NCI-H1694 (cell line): ENCODE data around the gene CCDC73.

Experiments
- DNase-seq: peaks from one replicate; lab custom pipeline; 2025; lab: John Stamatoyannopoulos, UW

CCDC73 gene

DNA sequence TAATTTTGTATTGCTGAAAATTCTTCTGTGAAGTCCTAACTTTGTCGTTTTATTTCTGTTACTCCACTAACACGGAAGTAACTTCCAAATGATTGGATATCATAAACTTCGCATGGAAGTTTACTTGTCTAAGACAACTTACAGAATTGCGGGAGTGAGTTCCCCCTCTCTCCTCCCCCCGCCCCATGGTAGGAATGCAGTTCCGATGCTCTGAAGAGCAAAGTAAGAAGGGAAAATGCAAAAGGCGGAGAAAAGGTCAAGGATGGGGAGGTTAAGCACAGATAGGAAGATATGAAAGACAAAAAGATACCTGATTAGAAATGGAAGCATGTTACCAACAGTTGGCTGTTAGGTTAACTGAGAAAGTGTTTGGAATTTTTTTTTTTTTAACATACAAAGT lies 209.5 kb downstream of the CCDC73 start:
- DNase-seq, result no peak

DNA sequence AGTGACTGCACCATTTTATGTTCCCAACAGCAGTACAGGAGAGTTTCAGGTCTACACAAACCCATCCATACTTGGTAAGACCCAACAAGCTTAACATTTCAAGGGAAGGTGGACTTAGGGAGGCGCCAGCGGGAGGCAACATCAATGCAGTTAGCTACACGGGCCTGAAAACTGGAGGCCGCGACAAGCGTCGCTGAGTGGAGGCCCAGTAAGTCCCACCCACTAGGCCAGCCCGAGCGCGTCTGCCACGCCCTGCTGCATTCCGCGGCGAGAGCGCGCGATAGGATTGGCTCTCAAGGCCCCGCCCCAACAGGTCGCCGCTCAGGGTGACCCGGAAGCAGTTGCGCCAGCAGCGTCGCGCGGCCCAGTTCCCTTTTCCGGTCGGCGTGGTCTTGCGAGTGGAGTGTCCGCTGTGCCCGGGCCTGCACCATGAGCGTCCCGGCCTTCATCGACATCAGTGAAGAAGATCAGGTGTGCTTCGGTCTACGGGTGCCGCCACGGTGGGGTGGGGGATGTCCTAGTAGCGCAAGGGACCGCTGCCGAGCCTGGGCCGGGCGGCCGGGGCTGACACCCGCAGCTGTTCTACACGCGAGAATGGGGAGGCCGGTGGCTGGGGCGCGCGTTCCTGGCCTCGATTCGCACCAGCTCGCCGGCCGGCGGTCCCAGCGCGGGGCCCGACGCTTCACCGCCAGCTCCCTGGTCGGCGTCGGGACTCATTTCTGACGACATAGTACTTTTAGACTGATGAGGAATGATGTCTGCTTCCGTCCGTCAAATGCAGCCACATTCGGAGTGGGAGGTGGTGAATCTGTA lies 210.8 kb downstream of the CCDC73 start, which contains the start of gene EIF3M:
Gene EIF3M, plus strand, starts transcription at position 373 of the 813 bp plus-strand sequence. Its CDS starts 57 bp downstream, at position 430.
- DNase-seq, result peak; percentile 90

GRCh38 chr11:32581556-32581955 lies 212.9 kb downstream of the CCDC73 start:
- DNase-seq, result no peak

DNA sequence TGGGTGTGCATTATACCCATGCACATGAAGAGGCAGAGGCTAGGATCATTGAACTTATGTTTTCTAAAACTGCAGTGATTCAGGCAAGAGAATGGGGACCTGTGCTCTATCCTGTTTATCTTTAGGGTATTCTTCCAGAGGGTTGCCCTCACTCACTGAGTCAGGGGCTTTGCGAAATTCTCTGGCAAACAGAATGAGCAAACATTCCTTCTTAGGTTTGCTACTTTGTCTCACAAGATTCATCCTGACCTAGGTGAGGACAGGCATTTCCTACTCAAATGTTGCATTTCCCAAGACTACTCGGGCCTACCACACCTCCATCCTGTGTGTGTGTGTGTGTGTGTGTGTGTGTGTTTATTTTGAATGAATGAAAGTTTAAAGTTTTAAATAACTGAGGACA lies 213.5 kb downstream of the CCDC73 start:
- DNase-seq, result no peak

DNA sequence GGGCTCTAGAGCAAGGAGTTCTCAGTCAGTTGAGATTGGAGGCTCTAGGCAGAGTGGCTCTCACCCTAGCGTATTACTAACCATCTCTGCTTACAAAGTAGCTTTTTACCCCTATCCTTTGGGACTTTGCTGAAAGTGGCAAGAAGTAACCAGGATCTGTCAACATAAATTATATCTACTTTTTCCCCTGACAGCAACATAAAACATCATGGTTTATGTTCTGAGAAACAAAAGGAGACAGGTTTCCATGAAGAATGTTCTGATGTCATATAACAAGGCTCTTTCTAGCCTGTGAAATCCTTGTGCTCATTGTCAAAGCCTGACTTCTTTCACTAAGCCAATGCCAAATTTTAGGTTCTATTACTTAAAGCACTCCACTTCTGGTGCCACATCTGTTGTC lies 218.0 kb downstream of the CCDC73 start:
- DNase-seq, result no peak

GRCh38 chr11:32575070-32575469 lies 219.4 kb downstream of the CCDC73 start:
- DNase-seq, result no peak

- DNase-seq, result no peak
These were observed 220.0 kb downstream of the CCDC73 start for GRCh38 chr11:32574421-32574820.

DNA sequence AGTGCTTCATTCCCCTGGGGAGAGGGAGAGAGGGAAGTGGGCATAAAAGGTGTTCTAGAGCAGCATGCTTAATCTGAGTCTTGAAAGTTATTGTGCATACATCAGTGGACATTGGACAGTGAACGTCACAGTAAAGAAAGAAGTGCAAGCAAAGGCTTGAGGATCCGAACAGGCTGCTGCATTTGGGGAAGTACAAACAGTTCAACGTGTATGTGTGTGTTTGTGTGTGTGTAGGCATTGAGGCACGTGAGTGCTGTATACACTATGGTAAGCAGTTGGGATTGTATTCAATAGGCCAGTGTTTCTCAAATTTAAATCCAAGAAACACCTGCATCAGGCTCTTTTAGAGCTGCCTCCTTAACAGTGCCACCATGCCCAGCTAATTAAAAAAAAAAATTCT lies 221.2 kb downstream of the CCDC73 start:
- DNase-seq, result no peak

- DNase-seq, result no peak
These were observed 223.4 kb downstream of the CCDC73 start for GRCh38 chr11:32571039-32571438.

- DNase-seq, result no peak
These were observed 225.1 kb downstream of the CCDC73 start for GRCh38 chr11:32569313-32569881.

DNA sequence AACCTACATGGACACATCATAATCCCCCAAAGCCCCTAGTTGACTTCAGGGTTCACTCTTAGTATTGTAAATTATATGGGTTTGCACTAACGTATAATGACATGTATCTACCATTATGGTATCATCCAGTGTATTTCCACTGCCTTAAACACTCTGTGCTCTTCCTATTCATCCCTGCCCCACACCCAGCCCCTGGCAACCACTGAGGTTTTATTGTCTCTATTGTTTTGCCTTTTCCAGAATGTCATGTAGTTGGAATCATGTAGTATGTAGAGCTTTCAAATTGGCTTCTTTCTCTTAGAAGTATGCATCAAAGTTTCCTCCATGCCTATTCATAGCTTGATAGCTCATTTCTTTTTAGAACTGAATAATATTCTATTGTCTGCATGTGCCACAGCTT lies 227.3 kb downstream of the CCDC73 start:
- no peak for DNase-seq

DNA sequence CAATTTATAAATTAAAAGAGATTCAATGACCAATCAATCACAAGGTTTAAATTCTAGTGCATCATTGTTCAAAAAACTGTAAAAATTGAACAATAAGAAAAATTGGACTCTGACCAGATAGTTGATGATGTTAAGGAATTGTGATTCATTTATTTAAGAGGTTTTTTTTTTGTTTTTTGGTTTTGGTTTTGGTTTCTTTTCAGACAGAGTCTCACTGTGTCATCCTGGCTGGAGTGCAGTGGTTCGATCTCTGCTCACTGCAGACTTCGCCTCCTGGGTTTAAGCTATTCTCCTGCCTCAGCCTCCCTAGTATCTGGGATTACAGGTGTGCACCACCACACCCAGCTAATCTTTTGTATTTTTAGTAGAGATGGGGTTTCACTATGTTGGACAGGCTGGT lies 227.9 kb downstream of the CCDC73 start:
- no peak for DNase-seq

DNA sequence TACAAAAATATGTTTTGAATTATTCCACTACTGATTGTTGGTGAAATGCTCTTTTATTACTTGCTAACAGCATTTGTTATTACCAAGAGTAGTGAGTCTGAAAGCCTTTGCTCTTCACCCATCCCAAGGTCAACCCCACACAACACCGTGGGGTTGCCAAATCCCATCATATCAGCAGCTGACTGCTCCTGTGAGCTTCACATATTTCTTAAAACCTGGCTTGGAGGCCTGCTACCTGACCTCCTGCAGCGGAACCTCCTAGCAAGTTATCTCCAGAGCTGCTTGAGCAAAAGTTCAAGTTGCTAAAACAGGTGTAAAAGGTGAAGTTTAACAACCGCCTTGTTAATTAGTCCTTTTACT lies 230.9 kb downstream of the CCDC73 start:
- DNase-seq, result no peak

DNA sequence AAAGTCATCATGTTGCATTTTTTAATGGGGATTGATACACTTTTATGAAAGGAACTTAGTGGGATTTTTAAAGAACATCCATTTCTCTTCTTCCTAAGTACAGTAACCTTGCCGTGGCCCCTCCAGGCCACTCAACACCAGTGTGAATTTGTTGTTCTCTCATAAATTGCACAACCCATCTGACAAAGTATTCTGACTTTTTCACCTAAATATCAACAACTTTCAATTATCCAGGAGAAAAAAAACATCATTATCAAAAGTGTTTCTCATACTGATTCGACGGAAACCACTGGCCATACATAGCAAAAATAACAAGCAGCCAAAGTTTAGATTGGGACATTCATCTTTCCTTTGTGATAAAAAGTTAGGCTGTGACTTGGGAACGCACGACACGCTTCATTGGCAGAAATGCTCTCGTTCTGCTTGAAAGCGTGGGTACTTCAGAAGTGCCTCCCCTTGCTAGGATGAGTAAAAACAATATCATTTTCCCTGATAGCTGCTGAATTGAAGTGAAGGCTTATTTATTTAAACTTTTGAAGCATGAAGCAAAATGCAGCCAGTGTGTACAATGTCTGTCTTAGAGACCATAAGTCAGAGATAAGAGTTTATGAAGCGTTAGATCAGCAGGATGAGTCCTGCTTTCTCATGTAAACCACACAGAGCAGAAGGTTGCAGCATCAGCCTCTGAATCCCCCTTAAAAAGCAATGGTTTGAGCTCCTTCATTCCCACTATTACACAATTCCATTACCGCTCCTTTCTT lies 231.4 kb downstream of the CCDC73 start:
- DNase-seq, result no peak

- no peak for DNase-seq
These were observed 232.6 kb downstream of the CCDC73 start for GRCh38 chr11:32561835-32562234.

- DNase-seq, result no peak
These were observed 238.6 kb downstream of the CCDC73 start for GRCh38 chr11:32555895-32556294.

DNA sequence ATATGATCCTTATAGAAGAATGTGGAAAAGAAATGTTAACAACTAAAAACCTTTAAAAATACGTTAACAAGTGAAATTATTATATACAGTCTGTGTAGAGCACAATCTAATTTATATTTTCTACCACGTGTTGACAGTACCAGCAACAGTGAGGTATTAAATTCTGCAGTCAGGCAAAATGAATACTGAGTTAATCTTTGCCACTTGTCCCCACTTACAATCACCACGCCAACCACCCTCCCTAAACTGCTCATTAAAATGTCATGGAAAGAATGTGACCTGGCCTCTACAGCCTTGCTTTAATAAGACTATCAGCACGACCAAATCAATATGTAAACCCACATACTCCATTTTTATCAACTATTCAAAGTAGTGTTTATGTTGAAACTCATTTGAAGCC lies 239.4 kb downstream of the CCDC73 start:
- DNase-seq, result no peak
